ENCODE measurements around the gene MRM2.

MRM2 gene

DNA sequence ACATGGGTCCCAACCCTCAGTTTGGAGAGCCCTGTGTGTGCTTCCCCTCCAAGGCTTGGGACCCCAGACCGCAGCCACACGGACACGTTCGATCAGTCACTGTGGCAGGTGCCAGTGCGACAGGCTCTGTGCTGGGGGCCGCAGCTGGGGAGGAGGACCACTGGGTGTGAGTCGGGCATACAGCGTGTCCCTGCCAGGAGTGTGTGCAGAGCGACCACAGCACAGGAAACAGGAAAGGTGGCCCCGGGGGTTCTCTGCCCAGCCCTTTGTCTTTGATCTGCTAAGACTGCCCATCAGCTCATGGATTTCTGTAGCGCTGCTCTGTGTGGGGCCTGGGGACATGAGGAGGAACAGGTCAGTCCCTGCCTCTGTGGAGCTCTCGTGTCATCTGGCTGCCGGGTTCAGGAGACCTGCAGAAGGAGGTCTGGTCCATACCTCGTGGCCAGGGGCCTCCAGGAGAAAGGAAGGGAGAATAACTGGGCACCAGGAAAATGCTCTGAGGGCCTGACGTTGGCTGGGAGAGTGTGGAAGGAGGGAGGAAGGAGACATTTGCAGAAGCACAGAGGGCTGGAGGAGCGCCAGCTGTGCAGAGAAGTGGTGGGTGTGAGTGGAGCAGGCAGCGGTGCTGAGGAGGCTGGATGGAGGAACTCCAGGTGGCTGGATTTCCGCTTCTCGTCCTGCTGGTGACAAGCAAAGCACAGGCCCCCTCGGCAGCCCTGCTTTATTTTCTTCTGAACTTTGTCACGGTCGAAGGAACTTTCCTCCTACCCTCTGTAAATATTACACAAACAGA lies 4.1 kb upstream of the MRM2 start:
- no peak for DNase-seq

DNA sequence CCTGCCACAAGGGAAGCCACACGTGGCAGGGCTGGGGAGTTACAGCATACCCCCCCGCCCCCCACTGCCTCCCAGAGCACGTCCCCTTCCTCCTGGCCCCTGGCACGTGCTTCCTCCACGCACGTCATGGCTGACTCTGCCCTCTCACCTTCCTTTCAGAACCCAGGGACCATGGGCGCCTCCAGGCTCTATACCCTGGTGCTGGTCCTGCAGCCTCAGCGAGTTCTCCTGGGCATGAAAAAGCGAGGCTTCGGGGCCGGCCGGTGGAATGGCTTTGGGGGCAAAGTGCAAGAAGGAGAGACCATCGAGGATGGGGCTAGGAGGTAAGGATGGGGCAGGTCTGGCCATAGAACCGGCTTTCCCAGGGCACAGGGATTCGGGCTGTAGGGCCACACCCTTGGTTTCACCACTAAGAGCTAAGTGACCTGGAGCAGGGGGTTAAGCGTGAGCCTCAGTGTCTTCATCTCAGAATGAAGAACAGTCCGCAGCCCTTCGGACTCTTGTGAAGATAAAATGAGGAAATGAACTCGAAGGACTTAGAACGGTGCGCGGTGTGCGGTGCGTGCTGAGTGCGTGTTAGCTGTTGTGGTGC lies 2.5 kb upstream of the MRM2 start:
- DNase-seq, result no peak

DNA sequence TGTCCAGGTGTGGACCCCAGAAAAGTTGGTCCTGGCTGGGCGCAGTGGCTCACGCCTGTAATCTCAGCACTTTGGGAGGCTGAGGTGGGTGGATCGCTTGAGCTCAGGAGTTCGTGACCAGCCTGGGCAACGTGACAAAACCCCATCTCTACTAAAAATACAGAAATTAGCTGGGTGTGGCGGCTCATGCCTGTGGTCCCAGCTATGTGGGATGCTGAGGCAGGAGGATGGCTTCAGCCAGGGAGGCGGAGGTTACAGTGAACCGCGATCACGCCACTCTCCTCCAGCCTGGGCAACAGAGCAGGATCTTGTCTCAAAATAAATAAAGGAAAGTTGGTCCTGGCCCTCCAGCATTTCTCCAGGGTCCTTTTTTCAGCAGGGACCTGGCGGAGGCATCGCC lies 1.5 kb upstream of the MRM2 start:
- no peak for DNase-seq

DNA sequence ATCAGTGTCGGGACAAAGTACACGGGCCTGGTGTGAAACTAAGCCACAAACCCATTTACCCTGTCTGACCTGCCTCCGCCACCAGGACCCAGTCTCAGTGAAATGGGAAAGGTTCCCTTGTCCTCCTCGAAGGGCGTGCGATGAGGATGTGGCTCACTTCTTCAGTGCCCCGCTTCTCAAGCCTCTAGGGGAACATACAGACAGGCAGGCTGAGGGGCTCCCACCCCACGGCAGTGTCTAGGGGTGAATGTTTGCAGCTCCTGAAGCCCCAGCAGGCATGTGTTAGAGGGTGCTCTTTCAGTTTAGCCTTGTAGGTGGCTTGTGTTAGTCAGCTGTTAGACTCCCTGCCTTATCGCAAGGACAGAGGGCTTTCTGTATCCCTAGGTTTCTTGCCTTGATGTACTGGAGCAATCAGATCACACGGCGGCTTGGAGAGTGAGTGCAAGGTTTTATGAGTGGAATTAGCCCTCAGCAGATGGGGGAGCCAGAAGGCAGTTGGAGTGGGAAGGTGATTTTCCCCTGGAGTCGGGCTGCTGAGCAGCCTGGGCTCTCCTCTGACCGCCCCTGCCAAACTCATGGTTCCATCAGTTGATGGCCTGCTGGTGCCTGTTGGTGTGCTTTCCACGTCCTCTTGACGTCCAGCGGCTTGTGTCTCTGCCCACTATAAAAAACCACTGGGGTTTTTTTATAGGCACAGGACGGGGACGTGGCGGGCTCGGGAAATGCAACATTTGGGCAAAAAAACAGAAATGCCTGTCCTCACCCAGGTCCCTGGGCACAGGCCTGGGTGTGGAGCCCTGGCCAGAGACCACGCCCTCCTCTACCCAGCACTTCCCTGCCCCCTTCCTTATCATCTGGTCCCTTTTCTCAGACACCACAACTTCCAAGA lies 780 bp upstream of the MRM2 start:
- peak; percentile 54 for DNase-seq

DNA sequence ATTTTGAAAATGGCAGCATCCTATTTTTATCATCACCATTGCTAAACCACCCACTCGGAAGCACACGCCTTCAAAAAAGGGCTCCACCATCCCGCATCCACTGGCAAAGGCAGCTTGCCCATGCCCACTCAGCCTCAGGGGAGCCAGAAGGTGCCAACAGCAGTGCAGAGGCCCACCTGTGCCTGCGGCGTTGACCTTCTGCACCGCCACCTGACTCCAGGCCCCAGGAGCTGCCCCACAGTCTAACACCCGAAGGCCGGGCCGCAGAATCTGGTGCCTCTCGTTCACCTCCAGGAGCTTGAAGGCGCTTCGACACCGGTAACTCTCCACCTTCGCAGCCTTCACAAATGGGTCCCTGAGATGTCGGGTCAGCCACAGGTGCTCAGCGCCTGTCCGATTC lies 2.8 kb downstream of the MRM2 start:
- no peak for DNase-seq

DNA sequence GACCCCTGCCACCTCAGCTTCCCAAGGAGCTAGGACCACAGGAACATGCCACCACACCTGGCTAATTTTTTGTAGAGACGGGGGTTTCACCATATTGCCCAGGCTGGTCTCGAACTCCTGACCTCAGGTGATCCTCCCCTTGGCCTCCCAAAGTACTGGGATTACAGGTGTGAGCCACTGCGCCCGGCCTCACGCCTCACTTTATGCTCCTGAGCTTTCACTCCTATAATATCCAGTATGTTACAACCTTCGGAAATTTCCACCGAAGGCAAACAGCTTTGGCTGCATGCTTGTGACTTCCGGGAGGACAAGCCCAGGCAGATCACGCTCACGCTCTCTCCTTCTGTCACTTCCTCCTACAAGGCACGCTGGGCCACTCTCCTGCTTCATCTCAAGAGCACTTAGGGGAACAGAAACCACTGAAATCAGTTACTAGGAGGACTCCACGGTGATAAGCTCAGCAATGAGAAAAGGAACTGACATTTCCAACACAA lies 4.8 kb downstream of the MRM2 start:
- no peak for DNase-seq

DNA sequence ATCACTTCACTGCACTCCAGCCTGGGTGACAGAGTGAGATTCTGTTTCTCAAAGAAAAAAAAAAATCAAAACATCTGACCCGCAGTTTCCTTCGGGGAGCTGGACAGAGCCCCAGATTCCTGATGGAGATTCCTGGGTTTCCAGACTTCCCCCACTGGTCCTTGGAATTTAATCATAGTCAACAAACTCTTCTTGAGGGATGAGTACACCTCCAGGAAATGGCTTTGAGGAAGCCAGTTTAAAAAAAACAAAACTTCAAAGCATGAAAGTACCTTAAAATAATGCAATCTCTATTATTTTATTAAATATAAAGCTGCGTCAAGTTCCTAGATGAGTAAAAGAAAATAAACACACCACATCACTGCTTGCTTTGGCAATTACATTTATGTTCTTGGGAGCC lies 8.1 kb downstream of the MRM2 start:
- no peak for DNase-seq

DNA sequence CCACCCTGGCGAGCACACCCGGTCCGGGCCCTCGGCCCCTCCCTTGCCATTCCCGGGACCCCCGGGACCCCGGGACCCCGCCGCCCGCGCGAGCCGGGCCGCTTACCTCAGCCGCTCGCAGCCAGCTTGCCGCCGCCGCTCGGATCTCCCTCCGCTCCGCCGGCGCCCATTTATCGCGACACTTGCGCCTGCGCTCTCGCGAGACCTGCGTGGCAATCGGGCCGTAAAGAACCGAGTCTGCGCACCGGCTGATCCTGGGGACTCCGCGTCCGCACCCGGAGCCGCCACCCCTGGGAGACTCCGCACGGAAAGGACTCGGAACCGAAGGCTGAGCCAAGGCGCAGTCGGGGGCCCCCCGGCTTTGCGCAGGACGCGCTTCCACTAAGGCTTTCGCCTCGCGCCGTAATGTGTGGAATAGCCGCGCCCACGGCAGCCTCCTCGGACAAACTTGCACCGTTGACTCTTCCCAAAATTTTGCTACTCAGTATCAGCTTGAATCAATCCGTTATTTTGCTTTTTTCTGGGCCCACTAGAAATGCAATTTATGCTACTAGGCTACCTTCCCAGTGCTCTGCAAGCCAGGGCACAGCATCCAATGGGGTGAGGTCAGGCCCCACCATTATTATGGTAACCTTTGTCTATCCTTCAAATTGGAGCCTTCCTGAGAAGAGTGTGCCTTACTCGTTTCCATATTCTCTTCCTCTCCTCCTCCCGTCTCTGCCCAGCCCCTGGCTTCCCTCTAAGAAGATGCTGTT lies 9.1 kb downstream of the MRM2 start, which contains the start of gene MAD1L1:
Gene MAD1L1 (minus strand): TSS at position 180 of the 755 bp plus-strand sequence. CDS start 2,812 bp downstream, outside the sequence.
- DNase-seq, result peak; percentile 92

DNA sequence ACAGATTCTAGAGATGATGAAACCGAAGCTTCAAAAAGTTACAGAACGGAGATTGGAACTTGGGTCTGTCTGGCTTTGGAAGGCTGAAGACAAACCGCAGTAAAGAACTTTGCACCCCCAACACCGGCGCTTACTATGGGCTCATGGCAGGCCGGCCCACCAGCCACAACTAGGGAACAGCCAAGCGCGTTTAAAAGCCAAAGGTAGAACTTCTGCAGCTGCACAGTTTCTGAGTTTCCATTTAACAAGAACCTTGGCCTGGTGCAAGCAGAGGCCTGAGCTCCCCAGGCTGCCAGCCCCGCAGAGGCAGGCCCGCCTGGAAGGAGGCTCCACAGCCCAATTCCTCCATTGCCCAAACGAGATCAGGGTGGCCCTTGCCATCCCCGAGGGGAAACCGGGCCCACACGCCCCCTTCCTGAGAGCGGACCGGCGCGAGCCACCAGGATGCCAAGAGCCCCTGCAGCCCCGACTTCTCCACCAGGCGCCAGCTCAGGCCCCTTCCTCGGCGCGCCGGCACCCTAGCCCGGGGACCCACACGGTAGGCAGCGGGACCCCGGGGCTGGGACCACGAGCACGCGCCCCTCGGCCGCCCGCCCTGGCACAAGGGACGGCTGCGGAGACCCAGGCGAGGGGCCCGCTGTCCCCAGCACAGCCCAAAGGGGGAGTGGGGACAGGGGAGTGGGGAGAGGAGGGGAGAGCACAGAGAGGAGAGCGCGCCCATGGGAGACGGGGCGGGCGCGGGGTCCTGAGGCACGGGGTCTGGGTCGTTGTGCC lies 9.8 kb downstream of the MRM2 start:
- DNase-seq, result peak; percentile 39

DNA sequence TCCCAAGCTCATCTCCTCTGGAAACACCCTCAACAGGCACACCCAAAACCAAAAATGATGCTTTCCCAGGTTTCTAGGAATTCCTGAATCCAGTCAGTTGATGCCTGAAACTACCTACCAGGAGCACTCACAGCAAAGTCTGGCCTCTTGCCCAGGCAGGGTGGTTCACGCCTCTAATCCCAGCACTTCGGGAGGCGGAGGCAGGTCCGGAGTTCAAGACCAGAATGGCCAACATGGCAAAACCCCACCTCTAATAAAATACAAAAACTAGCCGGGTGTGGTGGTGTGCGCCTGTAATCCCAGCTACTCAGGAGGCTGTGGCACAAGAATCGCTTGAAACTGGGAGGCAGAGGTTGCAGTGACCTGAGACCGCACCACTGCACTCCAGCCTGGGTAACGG lies 11.1 kb downstream of the MRM2 start:
- DNase-seq, result no peak

DNA sequence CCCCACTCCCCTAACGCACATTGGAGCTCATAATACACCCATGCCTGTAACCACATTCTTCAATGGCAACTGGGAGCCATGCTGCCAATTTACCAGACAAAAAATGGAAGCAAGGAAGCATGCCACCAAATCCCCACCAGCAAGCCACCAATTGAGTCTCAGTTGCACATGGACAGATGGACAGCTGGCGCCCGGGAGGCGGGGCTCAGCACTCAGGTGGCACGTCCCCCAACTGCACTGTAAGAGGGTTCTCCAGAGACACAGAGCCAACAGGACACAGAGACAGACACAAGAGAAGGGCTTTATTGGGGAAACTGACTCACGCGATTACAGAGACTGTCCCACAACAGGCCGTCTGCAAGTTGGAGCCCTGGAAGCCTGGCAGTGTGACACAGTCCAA lies 11.8 kb downstream of the MRM2 start:
- no peak for DNase-seq

DNA sequence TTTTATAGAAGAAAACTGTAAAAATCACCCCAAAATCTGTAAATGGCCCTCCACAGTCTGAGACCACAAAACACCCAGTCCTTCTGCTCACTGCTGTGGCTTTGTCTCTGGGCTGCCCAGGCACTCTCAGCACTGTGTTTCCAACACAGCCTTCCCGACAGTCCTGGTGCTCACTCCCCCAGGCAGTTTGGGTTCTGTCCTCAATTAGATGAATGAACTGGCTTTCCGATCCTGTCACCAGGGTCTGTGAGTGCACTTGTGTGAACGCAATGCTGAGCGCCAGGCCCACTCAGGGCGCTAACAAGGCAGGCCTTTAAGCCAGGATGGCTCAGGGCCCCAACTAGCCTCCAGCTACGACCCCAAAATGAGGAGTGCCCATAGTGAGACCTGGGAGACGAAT lies 12.5 kb downstream of the MRM2 start:
- no peak for DNase-seq

DNA sequence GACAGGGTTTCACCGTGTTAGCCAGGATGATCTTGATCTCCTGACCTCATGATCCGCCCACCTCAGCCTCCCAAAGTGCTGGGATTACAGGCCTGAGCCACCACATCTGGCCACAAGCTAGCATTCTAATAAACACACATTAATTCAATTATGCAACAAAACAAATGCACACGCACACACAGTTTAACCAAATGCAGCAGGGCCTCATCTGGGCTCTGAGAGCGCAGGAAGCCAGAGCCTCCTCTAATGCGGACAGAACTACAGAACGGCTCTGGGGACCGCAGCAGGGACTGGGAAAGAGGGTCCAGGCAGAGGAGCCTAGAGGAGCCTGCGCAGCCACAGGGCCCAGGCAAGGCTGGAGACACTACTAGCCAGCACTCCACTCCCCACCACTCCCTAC lies 13.1 kb downstream of the MRM2 start:
- no peak for DNase-seq

DNA sequence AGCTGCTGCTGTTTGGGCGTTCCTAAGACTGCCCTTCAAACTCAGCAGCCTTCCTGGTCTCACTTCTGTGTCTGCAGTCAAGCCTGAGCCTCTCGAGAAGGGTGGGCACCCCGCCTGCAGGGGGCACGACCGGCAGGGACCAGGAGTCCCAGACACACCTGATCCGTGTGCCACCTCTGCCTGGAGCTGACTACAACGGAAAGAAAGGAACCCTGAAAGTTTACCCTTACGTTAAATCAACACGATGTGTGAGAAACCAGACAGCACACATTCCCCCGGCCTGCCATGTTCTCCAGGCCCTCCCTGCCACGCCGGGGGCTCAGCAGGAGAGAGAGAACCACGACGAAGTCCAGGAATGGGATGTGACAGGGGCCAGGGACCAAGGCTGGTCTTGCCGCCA lies 14.3 kb downstream of the MRM2 start:
- DNase-seq, result no peak

DNA sequence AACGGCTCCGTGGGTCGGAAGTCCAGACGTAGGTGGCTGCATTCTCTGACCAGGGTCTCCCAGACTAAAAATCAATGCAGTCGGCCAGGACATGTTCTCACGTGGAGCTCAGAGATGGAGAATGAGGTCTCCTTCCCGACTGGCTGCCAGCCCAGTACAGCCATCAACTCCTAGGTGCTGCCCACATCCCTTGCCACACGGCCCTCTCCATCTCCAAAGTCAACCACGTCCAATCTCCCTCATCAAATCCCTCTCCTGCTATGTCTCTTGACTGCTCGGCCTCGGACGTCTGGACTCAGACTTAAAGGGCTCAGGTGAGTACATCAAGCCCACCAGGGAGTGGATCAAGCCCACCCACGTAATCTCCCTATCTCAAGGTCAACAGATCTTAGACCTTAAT lies 16.2 kb downstream of the MRM2 start:
- no peak for DNase-seq

DNA sequence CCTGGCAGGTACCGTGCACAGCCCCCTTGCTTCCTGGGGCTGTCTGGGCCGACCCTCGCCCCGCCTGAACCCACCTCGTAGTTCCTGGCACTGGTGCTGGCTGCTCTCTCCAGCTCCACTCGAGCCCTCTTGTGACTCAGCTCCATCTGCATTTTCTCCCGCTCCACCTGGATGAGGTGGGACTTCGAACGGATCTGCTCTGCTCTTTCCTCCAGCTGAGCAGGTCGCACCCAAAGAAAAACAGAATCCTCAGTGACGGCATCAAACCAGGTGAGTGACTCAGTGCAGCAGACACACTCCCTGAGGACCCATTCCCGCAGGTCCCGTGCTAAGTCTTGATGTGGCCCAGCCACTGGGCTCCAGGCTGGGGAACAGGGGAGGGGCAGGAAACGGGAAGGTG lies 16.7 kb downstream of the MRM2 start:
- DNase-seq, result no peak

DNA sequence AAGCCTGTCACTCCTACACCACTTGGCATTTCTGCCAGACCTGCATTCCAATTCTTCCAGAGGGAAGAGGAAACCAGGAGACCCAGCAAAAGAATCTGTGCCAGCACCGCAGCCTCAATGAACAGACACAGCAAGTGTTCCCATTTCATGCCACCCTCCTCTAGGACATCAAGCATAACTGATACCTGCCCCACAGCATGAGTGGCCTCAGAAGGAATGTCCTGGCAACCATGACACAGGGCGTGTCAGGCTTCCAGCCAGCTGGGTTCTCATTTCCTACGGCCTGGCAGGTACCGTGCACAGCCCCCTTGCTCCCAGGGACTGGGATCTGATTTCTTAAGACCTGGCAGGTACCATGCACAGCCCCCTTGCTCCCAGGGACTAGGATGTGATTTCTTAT lies 17.1 kb downstream of the MRM2 start:
- DNase-seq, result no peak

DNA sequence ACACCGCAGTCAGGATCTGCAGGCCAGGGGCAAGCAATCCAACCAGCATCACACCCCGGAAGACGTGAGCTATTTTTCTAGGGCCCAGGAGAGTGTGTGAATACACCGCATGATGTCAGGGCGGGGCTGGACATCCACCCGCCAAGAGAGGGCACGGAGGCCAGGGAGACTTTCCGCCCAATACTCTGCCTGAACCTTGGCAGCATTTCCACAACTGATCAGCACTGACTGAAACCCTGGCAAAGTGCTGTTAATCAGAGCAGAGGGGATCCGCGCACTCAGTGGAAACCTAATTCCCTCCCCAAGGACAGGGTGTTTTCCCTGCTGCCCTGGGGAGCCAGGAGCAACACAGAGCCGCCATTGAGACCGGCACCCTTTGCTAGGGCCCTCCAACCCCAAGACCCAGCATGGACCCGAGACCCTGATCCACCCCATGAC lies 17.5 kb downstream of the MRM2 start:
- no peak for DNase-seq

DNA sequence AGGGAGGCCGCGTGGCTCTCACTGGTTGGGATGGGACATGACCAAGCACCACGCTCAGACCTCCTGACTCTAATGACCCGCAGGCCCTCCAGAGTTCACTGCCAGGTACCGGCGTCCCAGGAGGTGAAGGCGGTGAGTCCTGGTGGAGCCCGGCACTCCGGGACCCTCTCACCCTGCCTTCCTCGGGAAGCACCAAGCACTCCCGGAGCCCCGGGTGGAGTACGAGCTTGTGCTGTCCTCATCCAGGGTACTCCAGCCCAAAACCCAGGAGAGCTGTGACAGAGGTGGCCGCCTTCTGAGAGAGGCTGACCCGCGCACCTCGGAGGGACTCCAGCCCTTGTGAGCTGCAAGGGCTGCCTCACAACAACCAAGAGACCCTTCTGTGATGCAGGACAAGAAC lies 18.7 kb downstream of the MRM2 start:
- no peak for DNase-seq

DNA sequence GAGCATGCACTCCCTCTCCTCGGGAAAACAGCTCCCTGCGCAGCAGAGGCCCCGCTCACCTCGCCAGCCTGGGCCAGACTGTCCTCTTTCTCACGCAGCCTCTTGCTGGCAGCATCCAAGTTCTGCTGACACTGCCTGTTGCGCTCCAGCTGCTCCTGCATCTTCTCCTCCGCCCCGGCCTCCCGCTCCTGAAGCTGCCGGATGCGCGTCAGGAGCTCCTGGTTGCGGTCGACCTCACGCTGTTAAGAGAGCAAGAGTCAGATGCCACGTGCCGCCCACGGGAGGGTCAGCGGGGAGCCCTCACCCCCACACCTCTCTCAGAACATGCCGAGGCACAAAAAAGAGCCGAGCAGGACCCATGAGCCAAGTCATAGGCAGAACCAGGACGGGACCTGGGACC lies 19.5 kb downstream of the MRM2 start:
- DNase-seq, result no peak

DNA sequence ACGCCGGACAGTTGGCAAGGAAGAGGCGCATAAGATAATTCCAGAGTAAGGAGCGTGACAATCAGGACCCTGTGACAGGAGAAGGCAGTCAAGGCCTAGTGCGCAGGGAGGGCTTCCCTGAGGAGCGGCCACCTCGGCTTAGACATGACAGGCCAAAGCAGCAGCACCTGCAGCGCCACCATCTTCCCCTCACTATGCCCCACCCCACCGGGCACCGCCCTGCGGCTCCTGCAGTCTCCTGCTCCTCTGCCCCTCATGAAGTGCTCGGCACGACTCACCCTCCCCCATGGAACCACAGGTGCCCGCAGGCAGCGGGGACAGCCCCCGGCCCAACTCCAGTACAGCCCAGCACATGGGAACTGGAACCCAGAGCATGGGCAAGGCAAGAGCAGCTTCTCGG lies 21.1 kb downstream of the MRM2 start:
- no peak for DNase-seq

DNA sequence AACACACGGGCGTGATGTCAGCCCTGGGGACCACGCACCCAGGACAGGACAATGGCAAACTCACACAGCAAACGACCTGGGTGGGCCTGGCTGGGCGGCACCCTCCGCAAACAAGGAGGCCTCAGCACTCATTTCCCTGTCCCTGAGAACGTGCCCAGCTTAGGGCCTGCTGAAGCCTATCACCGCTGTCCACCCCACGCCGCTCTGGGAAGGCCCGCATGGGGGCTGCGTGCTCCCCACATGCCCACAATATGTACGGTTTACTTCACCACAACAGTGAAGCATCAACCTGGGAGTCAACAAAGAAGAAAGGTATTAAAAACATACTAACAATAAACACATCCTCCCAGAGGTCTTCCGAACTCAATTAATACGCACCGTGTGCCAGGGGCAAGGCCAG lies 21.5 kb downstream of the MRM2 start:
- no peak for DNase-seq

All from stimulated activated CD8-positive, alpha-beta memory T cell treated with anti-CD3 and anti-CD28 coated beads, Interleukin-4, amount 100 ng/mL, for 48 hours (primary cell).